HUES6 (cell line): ENCODE measurements around the gene FAM124A.
A peak's percentile ranks its signal among the peaks of the same experiment; 100 is the strongest.

Source experiments
- H3K27ac ChIP-seq: 2 replicates; pipeline ENCODE4 v1.7.0; 2013; ENCODE audit warnings: low read depth, mild to moderate bottlenecking, low read length, inconsistent platforms
- H3K27me3 ChIP-seq: 2 replicates; pipeline ENCODE4 v1.6.1; 2013; ENCODE audit warnings: low read length; ENCODE audit not compliant: control insufficient read depth, insufficient read depth
- H3K36me3 ChIP-seq: 2 replicates; pipeline ENCODE4 v1.6.1; 2013; ENCODE audit warnings: low read length; ENCODE audit not compliant: control insufficient read depth, insufficient read depth
- H3K4me1 ChIP-seq: 2 replicates; pipeline ENCODE4 v1.6.1; 2013; ENCODE audit warnings: low read length; ENCODE audit not compliant: control insufficient read depth, insufficient read depth
- H3K4me3 ChIP-seq: 2 replicates; pipeline ENCODE4 v1.5.1; 2013; ENCODE audit warnings: low read depth, low read length
- H3K9ac ChIP-seq: one replicate; pipeline ENCODE4 v1.6.1; 2013; ENCODE audit warnings: mild to moderate bottlenecking, low read length
- H3K9me3 ChIP-seq: 2 replicates; pipeline ENCODE4 v1.6.1; 2013; ENCODE audit warnings: low read depth, low read length; ENCODE audit not compliant: control insufficient read depth, insufficient read depth

The FAM124A gene

GRCh38 chr13:51252954-51253532 lies 30.8 kb downstream of the FAM124A start:
- H3K36me3 ChIP-seq = peaks cover 80% of the 10 kb centered on the region
- H3K27me3 ChIP-seq = no peaks in the 10 kb centered on the region

DNA sequence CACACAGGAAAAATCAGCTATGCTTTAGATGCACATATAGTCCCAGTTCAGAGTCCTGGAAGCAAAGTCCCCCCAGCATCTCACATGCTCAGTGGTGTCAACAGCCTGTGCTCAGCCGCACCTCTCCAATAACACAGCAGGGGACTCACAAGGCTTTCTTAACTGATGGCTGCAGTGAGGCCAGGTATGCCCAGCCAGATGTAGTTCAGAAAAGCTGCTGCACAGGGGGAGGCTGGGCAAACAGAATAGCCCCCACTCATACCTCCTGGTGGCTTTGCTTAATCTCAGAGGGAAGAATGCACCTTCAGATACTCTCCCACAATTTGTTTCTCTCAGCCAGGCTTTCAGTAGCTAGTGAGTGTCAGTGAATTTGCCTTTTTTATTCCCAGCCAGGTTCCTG lies 33.4 kb downstream of the FAM124A start:
- no peak overlapping the region for H3K4me3 ChIP-seq

More at GRCh38 chr13:51252954-51253532, 30.8 kb downstream of the FAM124A start:
- Histone ChIP-seq H3K4me3 (no peak overlapping the region), H3K4me1 (peaks cover 26% of the 10 kb centered on the region), H3K27ac (no peak overlapping the region), H3K9ac (no peak overlapping the region), H3K9me3 (no peaks in the 10 kb centered on the region)

DNA sequence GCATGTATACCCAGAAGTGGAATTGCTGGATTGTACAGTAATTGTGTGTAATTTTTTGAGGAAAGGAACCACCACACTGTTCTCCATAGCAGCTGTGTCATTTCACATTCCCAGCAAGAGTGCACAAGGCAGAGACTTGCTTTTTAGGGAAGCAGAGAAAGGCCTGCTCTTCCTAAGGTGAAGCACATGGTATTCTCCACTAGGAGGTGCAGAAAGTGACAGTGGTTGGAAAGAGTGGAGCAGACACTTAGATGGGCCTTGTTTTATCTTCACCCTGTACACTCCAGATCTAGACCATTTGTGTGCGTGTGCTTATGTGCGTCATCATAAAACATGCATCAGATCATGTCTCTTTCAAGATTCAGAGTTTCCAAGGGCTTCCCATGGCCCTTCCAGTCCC lies 35.0 kb downstream of the FAM124A start:
- Histone ChIP-seq H3K4me1 (peaks cover 38% of the 10 kb centered on the region), H3K27ac (no peak overlapping the region), H3K4me3 (no peak overlapping the region), H3K36me3 (peaks cover 78% of the 10 kb centered on the region), H3K9me3 (no peaks in the 10 kb centered on the region), H3K9ac (no peak overlapping the region), H3K27me3 (no peaks in the 10 kb centered on the region)

More for the DNA sequence above, 33.4 kb downstream of the FAM124A start:
- H3K9me3 ChIP-seq = no peaks in the 10 kb centered on the region
- H3K27me3 ChIP-seq = no peaks in the 10 kb centered on the region
- no peak overlapping the region for H3K9ac ChIP-seq
- peaks cover 28% of the 10 kb centered on the region for H3K4me1 ChIP-seq
- peaks cover 87% of the 10 kb centered on the region for H3K36me3 ChIP-seq
- H3K27ac ChIP-seq = no peak overlapping the region

DNA sequence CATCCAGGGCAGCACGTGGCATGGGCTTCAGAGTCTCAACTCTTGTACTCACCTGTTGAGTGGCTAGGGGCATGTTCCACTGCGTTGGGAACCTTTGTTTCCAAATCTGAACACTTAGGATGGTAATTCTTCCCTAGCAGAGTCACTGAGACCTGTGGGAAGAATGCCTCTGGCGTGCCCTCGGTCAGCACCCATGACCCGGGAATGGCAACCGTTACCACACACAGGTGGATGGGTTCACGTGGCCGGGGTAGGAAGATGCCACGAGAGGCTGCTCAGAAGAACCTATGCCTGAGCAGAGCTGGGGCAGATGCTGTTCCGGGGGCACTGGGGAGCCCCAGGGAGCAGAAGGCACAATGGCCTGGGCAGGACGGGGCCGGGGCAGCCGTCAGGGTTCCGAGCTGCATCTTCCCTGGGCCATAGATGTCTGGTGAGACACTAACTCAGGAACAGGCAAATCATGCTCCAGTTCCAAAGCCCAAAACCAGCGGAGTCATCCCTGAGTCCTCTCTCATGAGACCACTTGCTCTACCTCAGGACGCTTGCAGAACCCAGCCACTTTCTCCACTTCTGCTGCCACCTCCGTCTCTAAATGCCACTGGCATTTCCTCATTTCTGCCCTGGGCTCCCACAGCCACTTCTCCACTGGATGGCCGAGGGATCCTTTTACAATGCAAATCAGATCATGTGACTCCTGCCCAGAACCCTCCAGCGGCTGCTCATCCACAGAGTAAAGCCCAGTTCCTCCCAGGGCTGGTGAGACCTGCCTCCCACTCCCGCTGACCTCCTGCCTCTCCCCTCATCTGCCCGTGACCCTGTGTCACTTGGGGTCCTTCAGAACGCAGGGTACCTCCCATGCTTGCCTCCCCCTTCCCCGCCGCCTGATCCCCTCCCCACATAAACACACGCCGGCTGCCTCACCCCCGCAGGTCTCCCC lies 36.7 kb downstream of the FAM124A start:
- Histone ChIP-seq H3K27me3 (no peaks in the 10 kb centered on the region), H3K27ac (no peak overlapping the region), H3K4me1 (peaks cover 49% of the 10 kb centered on the region), H3K9me3 (no peaks in the 10 kb centered on the region), H3K9ac (no peak overlapping the region), H3K36me3 (peaks cover 70% of the 10 kb centered on the region), H3K4me3 (no peak overlapping the region)

DNA sequence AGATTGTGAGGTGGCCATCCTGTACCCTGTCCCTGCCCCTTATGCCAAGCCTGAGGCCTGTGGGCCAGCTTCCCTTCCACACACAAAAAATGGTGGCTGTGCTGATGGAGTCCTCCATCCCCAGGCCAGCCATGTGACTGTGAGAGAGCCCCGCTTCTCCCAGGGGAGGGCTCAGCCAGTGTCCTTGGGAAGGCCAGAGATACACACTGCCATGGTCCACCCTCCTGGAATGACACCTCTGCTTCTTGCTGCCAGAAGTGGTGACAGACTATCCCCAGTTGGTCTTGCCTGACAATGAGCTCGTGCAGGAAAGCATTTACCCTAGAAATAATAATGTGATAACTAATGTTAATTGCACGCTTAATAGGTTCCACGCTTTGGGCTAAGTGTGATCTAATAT lies 38.0 kb downstream of the FAM124A start:
- Histone ChIP-seq H3K27me3 (no peaks in the 10 kb centered on the region), H3K4me3 (no peak overlapping the region), H3K27ac (no peak overlapping the region), H3K9ac (peak overlapping the region; percentile 28), H3K9me3 (no peaks in the 10 kb centered on the region), H3K4me1 (peaks cover 47% of the 10 kb centered on the region), H3K36me3 (peaks cover 77% of the 10 kb centered on the region)

DNA sequence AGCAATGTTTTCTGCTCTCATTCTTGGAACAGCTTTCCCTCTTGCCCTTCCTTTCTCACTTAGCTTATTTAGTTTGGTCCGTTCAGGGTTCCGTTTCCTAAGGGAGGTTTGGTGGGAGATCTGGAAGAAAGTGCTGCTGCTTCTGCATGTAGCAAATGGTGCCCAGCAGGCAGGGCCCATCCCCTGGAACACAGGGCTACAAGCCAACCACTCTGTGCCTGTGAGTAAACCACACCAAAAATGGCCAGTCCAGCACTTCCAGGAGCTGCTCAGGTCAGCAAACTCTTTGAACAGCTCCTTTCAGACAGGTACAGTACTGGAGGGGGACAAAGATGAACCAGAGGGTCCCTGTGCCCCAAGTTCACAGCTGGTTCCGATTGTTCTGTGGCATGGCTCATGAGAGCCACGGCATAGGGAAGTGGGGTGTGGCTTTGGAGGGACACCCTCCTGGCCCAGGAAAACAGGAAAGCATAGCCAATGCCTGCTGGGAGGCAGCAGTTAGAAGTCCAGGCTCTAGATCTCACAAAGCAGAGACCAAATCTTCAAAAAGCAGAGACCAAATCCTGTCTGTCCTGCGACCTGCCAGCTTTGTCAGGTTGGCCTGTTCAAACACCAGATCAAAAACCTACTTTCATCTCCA lies 39.5 kb downstream of the FAM124A start:
- Histone ChIP-seq H3K9ac (no peak overlapping the region), H3K4me1 (peaks cover 38% of the 10 kb centered on the region), H3K9me3 (no peaks in the 10 kb centered on the region), H3K27ac (no peak overlapping the region), H3K27me3 (no peaks in the 10 kb centered on the region), H3K4me3 (no peak overlapping the region), H3K36me3 (peaks cover 67% of the 10 kb centered on the region)

GRCh38 chr13:51262501-51263211 lies 40.5 kb downstream of the FAM124A start:
- H3K9me3 ChIP-seq = no peaks in the 10 kb centered on the region
- peaks cover 58% of the 10 kb centered on the region for H3K36me3 ChIP-seq
- no peak overlapping the region for H3K4me3 ChIP-seq
- no peak overlapping the region for H3K9ac ChIP-seq
- no peak overlapping the region for H3K27ac ChIP-seq
- H3K27me3 ChIP-seq = no peaks in the 10 kb centered on the region
- peaks cover 38% of the 10 kb centered on the region for H3K4me1 ChIP-seq

- no peaks in the 10 kb centered on the region for H3K9me3 ChIP-seq
- H3K4me3 ChIP-seq = no peak overlapping the region
- no peaks in the 10 kb centered on the region for H3K27me3 ChIP-seq
- peaks cover 39% of the 10 kb centered on the region for H3K4me1 ChIP-seq
- H3K36me3 ChIP-seq = peaks cover 41% of the 10 kb centered on the region
- no peak overlapping the region for H3K27ac ChIP-seq
- H3K9ac ChIP-seq = no peak overlapping the region
These were observed 44.4 kb downstream of the FAM124A start for GRCh38 chr13:51266642-51267041.

DNA sequence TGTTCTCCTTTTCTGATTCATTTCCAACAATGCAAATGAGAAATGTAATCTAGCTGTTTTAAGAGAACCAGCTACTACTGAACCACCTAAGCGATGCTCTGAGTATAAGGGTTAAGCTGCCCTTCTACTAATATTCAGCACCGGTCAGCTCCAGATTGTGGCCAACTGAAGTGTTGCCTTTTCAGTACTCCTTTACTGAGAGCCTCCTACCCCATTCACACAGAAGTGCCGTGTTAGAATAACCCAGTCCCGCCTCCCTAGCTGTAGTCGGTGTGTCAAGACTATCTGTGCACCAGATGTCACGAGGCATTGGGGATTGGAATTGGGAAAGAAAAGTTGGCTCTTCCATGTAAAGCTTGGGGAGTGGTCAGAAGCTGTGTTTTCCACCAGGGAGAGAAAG lies 45.4 kb downstream of the FAM124A start:
- peaks cover 42% of the 10 kb centered on the region for H3K36me3 ChIP-seq
- H3K9ac ChIP-seq = no peak overlapping the region
- no peaks in the 10 kb centered on the region for H3K9me3 ChIP-seq
- no peak overlapping the region for H3K4me3 ChIP-seq
- H3K4me1 ChIP-seq = peaks cover 29% of the 10 kb centered on the region
- H3K27ac ChIP-seq = no peak overlapping the region
- no peaks in the 10 kb centered on the region for H3K27me3 ChIP-seq

DNA sequence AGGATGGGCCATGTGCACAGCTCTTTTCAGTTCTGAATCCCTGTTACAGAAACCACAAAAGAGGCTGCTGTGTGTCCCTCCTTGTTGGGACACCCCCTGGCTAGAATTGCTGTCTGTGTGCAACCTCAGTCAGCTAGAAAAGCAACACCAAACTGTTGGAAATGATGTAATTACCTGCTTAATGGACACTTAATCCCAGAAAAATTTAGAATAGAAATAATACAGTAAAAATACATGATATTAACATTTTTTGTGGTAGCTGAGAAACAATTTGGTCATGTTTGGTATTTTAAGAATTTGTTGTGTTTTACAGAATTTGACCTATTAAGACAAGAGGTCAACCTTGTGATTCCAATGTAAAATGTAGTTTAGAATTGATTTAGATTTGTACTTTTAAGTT lies 46.8 kb downstream of the FAM124A start:
- Histone ChIP-seq H3K27me3 (no peaks in the 10 kb centered on the region), H3K9me3 (no peaks in the 10 kb centered on the region), H3K4me1 (peaks cover 23% of the 10 kb centered on the region), H3K9ac (no peak overlapping the region), H3K36me3 (peaks cover 32% of the 10 kb centered on the region), H3K27ac (no peak overlapping the region), H3K4me3 (no peak overlapping the region)
